PC-9 (cell line): ENCODE measurements around the gene DHX16.
A peak's percentile ranks its signal among the peaks of the same experiment; 100 is the strongest.

Source experiments
- EZH2 ChIP-seq: fragments of 200-600 bp; sonication (generic); IDR thresholded peaks from 2 replicates; pipeline ENCODE4 v1.8.0; 2017; ENCODE audit warnings: antibody characterized with exemption, low read depth
- TF ChIP-seq, protein P1 (sequence below): fragments of 200-600 bp; sonication (generic); conservative IDR thresholded peaks from 2 replicates; pipeline ENCODE4 v1.6.1; 2017; ENCODE audit warnings: mixed run types, antibody characterized with exemption, mild to moderate bottlenecking, moderate library complexity

DNA sequence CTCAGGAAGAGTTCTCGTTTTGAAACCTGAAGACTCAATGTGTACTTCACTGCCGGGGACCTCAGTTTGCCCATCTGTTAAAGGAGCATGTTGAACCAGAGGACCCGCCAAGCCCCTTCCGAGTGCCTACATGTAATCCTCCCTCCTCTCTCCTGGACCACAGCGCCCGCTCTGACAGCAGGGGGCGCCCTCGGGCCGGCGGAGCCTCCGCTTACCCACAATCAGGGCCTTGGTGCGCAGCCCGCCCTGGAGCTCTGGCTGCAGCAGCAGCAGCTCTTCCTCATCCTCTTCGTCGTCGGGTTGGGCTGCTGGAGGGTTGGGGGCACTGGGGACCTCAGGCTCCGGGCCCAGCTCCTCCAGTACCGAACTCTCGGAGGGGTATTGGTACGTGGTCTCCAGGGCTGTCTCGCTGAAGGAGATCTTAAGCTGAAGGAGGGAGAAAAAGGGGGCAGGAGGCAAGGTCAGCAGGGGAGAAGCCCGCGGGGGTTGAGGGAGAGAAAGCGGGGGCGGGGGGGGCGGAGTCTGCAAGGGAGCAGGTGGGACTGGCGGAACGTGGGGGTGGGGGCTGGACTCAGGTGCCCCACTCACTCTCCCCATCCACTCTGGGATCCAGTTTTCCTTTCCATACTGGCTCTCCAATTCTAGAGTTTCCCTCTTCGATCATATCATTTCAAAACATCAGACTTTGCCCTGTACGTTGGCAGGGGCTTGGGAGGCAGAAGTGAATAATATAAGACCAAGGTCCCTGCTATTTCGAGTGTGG is 6.3 kb upstream of the DHX16 start:
- TF ChIP-seq, protein P1, sequence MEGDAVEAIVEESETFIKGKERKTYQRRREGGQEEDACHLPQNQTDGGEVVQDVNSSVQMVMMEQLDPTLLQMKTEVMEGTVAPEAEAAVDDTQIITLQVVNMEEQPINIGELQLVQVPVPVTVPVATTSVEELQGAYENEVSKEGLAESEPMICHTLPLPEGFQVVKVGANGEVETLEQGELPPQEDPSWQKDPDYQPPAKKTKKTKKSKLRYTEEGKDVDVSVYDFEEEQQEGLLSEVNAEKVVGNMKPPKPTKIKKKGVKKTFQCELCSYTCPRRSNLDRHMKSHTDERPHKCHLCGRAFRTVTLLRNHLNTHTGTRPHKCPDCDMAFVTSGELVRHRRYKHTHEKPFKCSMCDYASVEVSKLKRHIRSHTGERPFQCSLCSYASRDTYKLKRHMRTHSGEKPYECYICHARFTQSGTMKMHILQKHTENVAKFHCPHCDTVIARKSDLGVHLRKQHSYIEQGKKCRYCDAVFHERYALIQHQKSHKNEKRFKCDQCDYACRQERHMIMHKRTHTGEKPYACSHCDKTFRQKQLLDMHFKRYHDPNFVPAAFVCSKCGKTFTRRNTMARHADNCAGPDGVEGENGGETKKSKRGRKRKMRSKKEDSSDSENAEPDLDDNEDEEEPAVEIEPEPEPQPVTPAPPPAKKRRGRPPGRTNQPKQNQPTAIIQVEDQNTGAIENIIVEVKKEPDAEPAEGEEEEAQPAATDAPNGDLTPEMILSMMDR, result peak; percentile 94
- TF ChIP-seq EZH2, result no peak
